Coronary artery (tissue), 2 donors: ENCODE results near the gene ABLIM3.

Experiments used
- DNase-seq: peaks from one replicate; pipeline ENCODE4 v3.0.0-alpha.2; 2017; ENCODE audit warnings: low spot score
- H3K27ac ChIP-seq, 2 donors: fragments of 200-600 bp; sonication (generic); one replicate each; pipeline ENCODE4 v1.5.1; 2016 to 2019
- H3K4me3 ChIP-seq: fragments of 200-600 bp; sonication (generic); 2 replicates; pipeline ENCODE4 v1.5.1; 2016; ENCODE audit warnings: mild to moderate bottlenecking, moderate library complexity
- TF ChIP-seq, protein P1 (sequence below): fragments of 200-600 bp; sonication (generic); IDR thresholded peaks from one replicate; pipeline ENCODE4 v1.5.1; 2019; ENCODE audit warnings: antibody characterized with exemption

The ABLIM3 gene

DNA sequence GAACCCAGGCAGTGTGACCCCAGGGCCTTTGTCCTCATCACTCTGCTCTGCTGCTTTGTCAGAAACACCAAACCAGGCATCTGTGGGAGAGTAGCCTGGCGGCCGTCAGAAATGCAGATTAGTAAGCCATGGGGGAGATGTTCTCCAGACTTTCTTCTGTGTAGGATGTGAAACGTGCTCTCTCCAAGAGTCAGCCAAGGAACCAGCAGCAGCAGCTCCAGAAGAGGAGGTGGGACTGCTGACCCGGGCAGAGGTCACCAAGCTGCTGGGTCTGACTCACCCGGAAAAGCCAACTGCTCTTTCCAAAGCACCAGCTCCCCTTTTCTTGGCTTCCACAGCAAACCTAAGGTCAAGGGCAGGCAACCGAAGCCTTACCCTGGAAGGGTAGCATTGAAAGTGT lies 14.4 kb upstream of the ABLIM3 start:
- H3K4me3 ChIP-seq, result no peak overlapping the region
- DNase-seq, result no peak
- no peak overlapping the region for H3K27ac ChIP-seq
- TF ChIP-seq, protein P1, sequence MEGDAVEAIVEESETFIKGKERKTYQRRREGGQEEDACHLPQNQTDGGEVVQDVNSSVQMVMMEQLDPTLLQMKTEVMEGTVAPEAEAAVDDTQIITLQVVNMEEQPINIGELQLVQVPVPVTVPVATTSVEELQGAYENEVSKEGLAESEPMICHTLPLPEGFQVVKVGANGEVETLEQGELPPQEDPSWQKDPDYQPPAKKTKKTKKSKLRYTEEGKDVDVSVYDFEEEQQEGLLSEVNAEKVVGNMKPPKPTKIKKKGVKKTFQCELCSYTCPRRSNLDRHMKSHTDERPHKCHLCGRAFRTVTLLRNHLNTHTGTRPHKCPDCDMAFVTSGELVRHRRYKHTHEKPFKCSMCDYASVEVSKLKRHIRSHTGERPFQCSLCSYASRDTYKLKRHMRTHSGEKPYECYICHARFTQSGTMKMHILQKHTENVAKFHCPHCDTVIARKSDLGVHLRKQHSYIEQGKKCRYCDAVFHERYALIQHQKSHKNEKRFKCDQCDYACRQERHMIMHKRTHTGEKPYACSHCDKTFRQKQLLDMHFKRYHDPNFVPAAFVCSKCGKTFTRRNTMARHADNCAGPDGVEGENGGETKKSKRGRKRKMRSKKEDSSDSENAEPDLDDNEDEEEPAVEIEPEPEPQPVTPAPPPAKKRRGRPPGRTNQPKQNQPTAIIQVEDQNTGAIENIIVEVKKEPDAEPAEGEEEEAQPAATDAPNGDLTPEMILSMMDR, result no peak

DNA sequence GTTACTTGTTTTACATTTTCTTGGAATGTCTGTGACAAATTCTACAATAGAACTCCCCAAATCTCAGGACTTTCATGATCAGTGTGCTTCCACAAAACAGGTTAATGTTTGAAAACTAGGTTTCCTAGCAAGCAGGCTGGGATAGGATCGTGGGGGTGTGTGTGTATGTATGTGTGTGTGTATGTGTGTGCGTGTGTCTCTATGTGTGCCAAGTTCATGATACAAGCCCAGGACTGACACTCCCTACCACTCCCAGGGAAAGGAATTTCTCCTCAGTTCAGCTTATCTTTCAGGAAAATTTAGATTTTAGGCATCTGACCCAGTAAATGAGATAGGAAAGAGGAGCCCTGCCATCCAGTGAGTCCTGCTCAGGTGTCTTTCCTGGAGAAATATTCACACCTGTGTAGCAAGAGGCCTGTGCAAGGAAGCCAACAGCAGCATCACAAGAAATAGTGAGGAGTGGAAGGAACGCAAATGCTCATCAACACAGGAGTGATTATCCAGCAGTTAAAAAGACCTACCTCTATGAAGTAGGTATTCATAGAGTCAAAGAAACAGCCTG lies 13.8 kb upstream of the ABLIM3 start:
- DNase-seq, result no peak
- TF ChIP-seq, protein P1, result no peak
- no peak overlapping the region for H3K4me3 ChIP-seq
- no peak overlapping the region for H3K27ac ChIP-seq

DNA sequence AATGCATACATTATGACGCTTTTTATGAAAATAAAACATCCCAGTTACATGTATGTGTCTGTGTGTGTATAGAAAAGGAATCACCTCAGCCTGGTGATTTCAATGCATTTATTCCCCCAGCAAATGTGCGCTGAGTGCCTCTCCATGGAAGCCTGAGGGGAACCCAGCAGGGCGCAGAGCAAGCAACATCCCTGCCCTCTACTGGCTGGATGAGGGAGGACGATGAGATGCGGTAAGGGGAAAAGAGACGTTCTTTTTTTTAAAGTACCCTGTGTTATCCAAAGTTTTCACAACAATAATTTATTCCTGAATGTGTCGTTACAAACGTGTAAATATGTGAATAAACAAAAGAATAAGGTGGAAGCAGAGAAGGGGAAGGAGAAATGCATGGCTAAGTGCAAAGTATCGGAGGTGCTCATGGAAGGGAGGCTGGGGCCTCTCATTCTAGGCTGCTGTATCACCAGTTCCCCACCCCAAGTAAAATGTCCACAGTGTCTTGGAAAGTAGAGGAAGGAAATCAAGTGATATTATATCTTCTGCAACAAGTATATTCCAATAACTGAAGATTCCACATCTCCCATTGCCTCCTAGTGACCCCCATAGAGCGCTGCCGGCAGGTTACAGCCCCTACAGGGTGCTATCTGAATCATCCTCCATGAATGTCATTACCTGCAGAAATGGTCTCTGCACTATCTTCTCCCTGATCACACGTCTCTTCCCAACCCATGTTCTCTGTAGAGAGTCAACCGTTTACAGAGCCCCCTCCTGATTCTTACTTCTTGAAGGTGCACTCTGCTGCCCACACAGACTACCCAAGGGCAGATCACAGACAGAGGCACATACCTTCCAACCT lies 13.0 kb upstream of the ABLIM3 start:
- no peak for DNase-seq
- TF ChIP-seq, protein P1, result peak; percentile 39
- no peak overlapping the region for H3K27ac ChIP-seq
- H3K4me3 ChIP-seq, result no peak overlapping the region

DNA sequence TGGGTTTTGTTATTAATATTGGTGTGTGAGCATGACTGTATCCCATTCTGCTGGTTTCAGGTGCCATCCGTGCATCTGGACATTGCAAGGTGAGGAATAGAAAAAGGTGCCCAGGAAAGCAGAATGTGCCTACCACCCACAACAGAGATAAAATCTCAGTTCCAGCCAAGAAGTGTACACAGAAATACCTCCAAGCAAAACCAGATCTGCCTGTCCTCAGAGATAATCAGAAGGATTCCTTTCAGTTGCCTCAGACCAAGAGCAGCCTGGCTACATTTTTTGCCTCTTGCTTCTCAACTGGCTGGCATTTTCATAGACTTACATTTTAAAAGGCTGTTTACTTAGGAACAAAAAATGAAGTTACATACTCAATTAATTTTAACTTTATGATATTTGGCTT lies 12.1 kb upstream of the ABLIM3 start:
- no peak for DNase-seq
- no peak overlapping the region for H3K27ac ChIP-seq
- H3K4me3 ChIP-seq, result no peak overlapping the region
- TF ChIP-seq, protein P1, result no peak

DNA sequence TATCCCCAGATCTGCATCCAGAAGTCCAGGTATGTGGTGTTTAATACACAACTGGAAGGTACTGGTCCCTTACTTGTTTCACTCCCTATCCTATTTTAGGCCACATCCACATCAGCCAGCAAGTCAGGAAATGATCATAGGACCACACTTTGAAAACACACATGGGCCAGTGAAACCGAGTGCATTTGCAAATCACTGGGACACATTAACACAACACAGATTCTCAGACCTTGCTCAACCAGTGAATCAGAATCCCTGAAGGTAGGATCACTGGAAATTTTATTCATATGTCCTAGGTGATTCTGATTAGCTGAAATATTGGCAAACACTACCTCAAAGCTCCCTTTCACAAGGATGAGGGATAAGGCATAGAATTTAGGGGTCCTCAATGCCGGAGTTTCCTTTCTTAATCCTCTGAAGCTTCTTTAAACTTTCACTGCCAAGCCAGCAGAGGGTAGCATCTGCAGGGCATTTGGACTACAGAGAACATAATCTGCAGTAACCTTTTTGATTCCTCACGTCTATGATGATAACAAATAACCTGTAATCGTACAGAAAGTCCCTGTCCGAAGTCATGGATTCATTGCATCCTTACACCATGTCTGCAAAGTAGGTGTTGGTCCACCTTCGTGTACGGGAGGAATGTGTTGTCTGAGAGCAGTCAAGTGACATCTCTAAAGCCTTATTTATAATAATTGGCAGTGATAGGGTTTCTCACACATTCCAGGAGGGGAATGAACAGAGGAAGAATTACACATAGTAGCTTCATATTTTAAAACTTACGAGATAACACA lies 11.0 kb upstream of the ABLIM3 start:
- no peak overlapping the region for H3K27ac ChIP-seq

DNA sequence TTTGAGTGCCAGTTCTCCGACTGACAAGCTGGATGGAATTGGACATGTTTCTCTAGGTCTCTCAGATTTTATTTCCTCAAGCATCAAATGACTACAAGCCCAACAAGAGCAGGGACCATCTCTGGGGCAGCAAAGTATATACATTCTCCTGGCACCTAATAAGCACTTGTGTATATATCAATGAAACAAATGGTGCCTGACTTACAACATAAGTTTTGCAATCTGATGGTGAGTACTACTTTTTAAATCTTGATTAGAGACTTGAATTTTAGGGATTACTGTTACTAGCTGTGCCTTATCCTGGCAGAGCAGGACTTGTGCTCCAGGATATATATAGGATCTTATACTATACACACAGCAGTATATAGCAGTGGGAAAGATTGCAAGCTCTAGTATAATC lies 8.8 kb upstream of the ABLIM3 start:
- Histone ChIP-seq H3K4me3 (no peak overlapping the region), H3K27ac (no peak overlapping the region)
- TF ChIP-seq, protein P1, result no peak
- DNase-seq, result no peak

More for the DNA sequence above, 11.0 kb upstream of the ABLIM3 start:
- TF ChIP-seq, protein P1, result no peak
- H3K4me3 ChIP-seq, result no peak overlapping the region
- no peak for DNase-seq
